HTERT RPE-1 (cell line): ENCODE data around the gene HRH4.

Experiments
- in situ Hi-C: fragments of 300-500 bp; cut with MboI; formaldehyde crosslinking; loops from 4 replicates; pipeline ENCODE4 v1.14.3; 2020; ENCODE audit warnings: low sequenced_read_pairs

HRH4 gene

GRCh38 chr18:24504401-24504800, 44.0 kb downstream of the HRH4 start:
- in situ Hi-C loops = no loop called here

DNA sequence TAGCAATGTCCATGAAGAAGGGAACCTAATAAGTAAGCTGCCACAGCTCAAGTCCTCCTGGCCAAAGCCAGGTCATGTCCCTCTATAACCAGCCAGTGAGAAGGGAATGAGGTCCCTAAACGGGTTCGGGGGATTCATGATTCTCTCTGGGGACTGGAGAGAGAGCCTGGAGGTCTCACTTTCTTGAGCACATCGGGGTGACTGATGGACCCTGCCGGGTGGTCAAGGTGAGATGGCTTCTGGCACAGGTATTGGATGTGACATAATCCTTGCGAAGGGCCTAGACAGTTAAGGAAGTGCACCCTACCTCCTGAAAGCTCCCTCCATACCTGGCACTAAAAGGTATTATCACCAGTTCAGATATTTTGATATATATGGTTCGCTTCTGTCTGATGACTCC, 45.7 kb downstream of the HRH4 start:
- in situ Hi-C loops = no loop called here

- in situ Hi-C loops = no loop called here
These were observed 49.0 kb downstream of the HRH4 start for GRCh38 chr18:24509435-24509834.

GRCh38 chr18:24514439-24514838, 54.0 kb downstream of the HRH4 start:
- in situ Hi-C loops = no loop called here

DNA sequence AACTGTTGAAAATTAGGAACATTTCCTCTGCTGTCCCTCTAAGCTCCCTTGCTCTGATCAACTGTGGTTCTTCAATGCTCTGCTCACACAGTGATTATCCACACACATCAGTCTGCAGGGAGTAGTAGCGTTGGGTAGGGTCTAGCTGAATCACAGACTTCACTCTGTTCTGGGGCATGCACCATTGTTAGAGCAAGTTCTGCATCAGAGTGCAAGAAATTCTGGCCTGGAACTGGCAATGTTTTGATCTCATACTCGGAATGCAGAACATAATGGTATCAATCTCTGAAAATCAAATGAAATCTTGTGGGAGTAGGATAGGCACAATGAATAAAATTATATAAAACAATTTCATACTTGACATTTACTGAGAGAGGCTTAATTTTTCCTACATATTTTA, 55.3 kb downstream of the HRH4 start:
- in situ Hi-C loops = no loop called here

GRCh38 chr18:24516261-24516660, 55.8 kb downstream of the HRH4 start:
- in situ Hi-C loops = no loop called here

DNA sequence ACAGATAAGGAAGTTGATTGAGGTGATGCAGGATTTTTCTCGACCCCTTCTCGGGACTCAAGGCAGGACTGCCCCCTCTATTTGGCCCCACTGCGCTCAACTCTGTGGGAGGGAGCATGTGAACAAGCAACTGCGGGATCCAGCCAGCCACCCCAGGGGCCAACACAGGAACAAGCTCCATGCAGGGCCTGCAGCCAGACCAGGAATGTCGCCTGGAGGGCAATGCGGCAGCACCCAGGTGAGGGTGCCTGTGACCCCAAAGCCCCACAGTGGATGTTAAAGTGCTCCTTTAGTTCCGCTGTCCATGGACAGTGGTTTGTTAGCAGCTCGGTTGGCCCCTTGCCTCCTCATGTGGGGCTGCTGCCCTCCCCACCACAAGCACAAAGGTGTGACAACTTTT, 57.1 kb downstream of the HRH4 start:
- in situ Hi-C loops = no loop called here

DNA sequence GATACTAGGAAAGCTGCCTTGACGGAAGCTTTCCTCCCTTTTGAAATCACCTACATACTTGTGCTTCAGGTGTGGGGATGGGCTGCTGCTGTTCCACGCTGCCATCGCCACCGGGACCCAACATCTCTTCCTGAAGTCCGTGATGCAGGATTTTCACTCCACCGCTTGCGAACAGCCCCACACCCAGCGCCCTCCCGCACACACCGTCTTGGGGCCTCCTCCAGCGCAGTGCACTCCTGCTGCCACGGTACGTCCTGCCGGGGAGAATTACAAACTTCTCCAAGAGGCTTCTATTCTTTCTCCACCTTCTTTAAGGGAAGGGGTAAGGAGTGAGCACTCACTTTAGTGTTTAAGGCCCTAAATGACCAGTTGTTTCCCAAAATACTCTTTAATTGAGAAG, 58.2 kb downstream of the HRH4 start:
- in situ Hi-C loops = no loop called here
